GM21447 (cell line): Measurements from ENCODE around the gene APCS.

ENCODE experiments used
- ATAC-seq: cut with Tn5 transposase; IDR thresholded peaks from one replicate; pipeline ENCODE4 v1.9.1; 2021; ENCODE audit not compliant: unreplicated experiment

APCS gene, protein sequence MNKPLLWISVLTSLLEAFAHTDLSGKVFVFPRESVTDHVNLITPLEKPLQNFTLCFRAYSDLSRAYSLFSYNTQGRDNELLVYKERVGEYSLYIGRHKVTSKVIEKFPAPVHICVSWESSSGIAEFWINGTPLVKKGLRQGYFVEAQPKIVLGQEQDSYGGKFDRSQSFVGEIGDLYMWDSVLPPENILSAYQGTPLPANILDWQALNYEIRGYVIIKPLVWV

DNA sequence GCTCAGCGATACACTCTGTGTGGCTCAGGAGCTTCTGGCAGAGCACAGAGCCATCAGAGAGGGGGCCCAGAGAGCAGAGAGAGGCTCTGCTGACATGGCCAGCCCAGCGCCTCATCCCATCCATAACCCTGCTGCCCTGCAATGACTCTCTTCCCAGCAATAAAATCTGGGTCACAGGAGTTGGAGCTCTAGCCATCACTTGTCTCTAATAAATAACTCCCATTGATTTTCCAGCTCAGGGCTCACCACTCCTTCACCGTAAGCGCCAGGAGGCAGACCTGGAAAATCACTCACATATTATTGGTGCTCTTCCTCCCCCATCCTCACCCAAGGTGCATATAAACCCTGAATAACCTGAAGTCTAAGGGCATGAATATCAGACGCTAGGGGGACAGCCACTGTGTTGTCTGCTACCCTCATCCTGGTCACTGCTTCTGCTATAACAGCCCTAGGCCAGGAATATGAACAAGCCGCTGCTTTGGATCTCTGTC is at the start of gene APCS:
TSS of gene APCS (plus strand) at position 366 of the 491 bp plus-strand sequence. CDS start at position 462, 96 bp downstream.
- no peak for ATAC-seq

DNA sequence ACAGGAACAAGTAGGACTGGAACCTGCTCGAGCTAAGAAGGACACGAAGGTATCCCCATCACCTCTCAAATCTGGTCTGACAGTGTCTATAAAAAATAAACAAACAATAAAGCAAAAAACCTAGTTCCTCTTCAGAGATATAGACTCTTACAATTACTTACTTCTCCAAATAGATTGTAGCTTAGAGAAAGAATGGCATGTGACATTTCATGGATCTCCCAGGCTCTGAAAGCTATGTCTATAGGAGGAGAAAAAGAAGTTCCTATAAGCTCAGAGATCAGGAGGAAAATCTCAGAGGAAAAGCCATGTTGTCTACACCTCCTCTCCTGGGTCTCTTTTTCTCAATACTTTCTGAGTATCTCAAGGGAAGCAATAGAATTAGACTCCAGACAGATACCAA is 39.5 kb upstream of the APCS start:
- ATAC-seq = no peak

DNA sequence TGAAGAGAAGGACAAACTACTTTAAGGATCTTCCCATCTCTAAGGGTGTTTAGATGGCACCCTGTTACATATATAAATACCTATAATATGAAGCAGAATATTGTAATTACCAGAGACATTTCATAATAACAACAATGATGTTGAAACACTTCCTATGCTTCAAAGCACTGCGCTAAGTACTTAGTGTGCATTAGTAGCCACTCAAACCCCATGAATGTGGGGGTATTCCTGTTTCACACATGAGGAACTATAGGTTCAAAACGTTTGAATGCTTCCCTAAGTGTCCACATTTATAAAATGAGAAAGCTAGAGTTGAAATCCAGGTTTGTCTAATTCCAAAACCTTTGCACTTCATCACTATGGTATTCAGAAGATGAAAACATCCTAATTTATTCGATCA is 33.4 kb upstream of the APCS start:
- ATAC-seq = no peak

DNA sequence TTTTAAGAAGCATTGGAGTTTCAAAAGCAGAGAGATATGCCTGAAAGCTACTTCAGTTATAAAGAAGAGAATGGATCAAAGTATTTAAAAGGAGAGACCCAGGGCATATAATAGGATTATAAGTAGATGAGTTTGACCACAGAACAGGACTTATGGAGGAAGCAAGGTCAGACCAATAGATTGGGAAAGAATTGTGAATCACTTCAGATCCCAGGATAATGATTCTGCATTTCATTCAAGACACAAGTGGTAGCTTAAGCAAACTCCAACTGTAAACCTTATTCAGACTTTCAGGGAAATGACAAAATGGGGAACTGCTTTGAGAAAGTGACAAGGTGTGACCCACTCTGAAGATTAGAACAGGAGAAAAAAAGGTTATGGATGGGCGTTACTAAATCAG is 32.9 kb upstream of the APCS start:
- no peak for ATAC-seq

DNA sequence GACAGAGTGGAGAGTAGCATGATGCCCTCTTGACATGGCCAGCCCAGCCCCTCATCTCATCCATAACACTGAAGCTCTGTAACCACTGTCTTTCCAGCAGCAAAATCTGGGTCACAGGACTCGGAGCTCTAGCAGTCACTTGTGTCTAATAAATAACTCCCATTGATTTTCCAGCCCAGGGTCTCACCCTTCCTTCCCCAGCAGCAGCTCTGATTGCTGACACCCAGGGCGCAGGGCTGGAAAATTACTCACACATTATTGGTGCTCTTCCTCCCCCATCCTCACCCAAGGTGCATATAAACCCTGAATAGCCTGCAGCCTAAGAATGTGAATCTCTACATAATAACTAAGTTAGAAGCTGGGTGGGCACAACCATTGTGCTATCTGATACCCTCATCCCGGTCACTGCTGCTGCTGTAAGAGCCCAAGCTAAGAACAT is 30.7 kb upstream of the APCS start:
- ATAC-seq = no peak

DNA sequence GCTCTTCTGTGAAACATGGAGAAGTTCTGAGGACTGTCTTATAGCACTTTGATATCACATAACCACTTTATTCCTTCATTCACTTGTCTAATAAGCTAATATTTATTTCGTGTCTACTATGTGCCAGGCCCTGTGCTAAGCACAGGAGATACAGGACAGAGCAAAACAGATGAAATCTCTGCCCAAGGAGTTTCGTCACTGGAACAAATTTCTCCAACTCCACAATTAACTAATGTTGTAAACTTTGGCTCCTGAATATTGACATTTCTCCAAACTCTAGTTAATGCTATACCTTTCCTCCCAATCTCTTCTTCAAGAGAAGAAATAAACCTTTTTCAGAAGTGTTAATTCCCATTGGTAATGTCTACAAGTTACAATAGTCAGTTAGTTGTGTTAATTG is 27.0 kb upstream of the APCS start:
- ATAC-seq = no peak

DNA sequence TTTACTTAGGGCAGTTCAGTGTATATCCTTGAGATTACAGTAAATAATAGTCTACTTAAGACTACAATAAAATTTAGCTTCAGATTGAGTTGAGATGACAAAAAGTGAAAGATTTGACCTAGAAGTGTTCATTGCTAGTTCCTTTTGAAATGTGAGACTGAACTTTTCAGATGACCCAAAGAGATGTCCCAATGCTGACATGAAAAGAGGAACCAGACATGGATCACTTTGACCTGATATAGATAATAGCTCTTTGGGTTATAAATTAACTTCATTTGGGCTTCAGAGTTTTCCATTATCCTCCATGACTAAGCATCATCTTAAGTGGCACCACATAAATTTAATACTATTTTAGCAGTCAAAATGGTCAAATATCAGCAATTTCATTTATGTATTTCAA is 26.1 kb upstream of the APCS start:
- ATAC-seq = no peak

DNA sequence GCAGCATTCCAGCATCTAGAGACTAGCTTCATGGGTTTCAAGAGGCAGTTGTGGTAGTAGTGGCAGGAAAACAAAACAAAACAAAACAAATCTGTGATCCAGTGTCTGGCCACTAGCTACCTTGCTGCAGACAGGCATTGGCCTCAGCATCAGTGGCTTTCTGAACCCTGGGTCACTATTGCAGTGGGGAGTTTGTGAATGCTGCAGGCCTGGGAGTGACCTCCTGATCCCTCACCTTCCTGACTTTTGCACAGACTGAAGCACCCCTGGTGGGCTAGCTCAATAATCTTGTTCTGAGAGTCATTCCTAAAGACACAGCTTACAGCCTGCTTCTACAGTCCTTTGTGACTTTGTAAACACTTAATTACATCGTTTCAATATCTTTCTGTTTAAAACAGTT is 24.9 kb upstream of the APCS start:
- ATAC-seq = no peak

DNA sequence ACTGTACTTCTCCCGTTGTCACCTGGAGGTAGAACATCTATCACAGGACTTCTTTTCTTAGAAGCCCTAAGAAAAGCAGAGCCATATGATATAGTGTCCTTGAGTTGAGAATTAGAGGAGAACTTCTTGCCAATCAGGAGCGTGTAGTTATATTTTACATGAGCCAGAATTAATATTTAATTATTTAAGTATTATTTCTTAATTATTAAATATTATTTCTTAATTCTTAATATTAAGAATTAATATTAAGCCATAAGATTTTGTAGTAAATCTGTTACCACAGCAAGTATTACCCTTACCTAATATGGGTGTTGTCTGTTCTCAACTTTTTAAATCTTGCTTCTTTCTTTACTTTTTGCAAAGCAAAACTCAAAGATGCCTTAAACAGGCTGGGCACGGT is 10.2 kb upstream of the APCS start:
- no peak for ATAC-seq

DNA sequence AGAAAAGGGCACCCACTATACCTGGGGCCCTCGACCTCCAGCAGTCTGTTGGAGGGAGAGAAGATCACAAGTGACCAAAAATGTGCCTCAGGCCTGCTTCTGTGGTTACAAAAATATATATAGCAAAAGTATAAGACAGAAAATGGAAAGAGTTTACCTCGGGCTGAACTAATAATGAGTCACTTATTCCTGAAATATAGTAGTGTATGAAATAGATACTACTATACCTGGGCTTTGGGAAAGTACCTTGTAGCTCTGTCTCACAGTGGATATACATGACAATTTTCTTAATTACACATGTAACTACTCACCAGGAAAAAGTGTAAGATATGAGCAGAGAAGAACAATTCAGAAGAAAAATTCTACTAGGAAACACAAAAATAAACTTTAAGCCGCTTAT is 7.3 kb upstream of the APCS start:
- no peak for ATAC-seq

DNA sequence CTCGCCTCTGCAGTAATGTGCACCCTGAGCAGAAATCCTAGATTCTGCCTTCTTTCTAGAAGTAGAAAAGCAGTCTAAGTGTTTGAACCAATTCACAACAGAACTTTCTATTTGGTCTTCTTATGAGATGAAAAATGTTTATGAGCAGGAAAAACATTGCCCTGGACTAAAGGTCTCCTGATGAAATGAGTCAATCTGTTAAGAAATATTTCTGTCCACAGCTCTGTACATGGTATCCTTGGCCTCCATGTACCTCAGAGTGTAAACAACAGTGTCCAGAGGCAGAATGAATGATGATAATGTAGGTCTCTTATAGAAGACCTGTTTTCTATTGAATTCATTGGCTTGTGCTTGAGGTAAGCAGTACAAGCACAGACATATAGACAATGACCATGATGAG is 6.2 kb upstream of the APCS start:
- no peak for ATAC-seq

DNA sequence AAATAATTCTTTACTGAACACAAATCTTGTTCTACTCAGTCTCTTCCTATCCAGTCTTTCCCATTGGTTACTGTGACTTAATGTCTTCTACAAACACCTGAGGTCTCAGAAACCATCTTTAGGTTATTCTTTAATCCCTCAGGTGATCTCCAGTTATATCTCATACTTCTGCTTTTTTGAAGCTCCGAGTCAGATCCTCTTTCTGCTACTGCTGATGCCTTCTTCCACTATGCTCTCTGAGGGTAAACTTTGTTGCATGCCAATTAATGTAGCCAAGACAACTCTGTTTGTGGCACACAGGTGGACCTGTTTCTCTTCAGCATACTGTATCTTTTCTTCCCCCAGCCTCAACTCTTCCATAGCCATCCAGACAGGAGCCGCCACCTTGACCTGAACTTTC is 3.1 kb upstream of the APCS start:
- ATAC-seq = no peak

DNA sequence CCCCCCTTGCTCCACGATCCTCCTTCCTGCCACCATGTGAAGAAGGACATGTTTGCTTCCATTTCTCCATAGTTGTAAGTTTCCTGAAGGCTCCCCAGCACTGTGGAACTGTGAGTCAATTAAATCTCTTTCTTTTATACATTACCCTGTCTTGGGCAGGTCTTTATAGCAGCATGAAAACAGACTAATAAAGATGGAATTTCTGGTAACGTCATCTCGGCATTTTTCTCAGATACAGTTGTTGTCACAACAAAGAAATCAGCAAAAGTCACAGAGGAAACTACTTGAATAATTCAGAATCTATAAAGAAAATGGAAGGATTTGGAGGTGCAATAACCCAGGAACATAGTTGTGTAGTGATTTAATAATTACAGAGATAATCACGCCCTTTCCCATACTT is 4.4 kb downstream of the APCS start:
- no peak for ATAC-seq

DNA sequence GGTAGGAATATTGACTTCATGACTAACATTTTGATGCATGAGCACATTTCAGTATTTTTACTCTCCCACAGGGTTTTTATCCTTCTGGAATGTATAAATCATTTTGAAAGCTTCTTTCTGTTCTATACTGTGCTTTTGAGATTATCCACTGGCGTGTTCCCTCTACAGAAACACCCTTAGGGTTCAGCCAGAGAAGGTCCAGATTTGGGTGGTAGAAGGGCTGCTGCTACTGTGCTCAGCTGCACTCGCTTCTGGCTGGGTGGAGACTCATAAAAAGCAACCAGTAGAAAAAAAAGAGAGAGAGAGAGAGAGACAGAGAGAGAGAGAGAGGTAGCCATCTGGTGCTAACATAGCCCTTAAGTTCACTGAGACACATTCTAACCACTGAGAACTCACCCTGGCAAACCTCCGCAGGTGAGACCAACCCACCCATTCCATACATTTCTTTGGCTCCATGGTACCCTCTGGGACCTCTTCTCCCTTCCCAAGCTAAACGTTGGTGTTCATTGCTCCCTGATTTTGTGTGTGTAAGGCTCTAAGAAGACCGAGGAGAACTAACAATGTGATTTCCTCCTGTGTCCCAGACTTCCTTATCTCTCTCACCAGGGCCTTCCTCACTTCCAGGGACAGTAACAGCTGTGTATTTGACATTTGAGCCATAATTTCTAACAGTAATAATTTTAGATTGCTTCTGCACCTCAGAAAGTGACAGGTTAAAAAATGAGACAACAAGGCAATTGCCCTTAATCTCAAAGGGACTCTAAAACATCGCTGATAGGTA is 7.2 kb downstream of the APCS start:
- no peak for ATAC-seq

DNA sequence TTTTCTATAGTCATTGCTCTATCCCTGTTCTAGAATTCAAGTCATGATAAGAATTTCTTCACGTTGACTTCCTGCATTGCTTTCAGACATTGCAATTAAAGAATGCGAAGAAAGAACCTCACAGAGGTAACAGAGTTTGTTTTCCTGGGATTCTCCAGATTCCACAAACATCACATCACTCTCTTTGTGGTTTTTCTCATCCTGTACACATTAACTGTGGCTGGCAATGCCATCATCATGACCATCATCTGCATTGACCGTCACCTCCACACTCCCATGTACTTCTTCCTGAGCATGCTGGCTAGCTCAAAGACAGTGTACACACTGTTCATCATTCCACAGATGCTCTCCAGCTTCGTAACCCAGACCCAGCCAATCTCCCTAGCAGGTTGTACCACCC is 10.6 kb downstream of the APCS start:
- no peak for ATAC-seq

DNA sequence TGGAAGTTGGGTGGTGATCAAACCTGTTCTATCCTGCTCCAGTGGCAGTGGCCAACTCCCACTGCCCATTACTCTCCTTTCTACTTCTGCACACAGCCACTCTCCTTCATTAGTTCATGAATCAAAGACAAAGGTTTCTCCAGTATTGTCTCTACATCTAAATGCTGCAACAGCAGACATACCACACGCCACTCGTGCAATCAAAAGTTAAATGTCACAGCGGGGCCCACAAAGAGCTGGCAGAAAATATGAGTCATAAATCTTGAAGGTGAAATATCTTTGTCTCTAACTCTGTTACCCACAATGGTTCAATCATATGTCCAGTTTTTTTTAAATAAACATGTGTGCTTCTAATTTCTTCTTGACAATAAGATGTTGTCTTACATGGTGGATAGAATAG is 13.3 kb downstream of the APCS start:
- no peak for ATAC-seq

DNA sequence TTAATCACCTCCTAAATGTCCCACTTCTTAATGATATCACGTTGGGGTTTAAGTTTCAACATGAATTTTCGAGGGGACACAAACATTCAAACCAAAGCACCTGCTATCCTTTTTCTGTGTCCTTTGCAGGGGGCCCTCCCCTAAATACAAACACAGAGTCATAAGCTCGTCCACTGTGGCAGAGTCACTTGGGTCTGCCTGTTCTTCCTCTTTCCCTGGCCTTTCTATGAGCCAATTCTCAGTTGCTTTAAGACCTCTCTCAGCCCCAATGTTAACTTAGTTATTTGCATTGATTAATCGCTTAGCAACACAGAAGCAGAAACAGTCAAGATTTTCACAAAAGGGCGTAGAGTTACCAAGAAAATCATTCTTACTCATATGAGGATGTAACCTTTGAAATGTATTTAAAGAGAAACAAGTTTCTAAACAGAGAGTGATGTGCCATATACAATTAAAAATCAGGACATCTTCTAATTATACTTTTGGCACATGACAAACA is 14.9 kb downstream of the APCS start:
- ATAC-seq = no peak

DNA sequence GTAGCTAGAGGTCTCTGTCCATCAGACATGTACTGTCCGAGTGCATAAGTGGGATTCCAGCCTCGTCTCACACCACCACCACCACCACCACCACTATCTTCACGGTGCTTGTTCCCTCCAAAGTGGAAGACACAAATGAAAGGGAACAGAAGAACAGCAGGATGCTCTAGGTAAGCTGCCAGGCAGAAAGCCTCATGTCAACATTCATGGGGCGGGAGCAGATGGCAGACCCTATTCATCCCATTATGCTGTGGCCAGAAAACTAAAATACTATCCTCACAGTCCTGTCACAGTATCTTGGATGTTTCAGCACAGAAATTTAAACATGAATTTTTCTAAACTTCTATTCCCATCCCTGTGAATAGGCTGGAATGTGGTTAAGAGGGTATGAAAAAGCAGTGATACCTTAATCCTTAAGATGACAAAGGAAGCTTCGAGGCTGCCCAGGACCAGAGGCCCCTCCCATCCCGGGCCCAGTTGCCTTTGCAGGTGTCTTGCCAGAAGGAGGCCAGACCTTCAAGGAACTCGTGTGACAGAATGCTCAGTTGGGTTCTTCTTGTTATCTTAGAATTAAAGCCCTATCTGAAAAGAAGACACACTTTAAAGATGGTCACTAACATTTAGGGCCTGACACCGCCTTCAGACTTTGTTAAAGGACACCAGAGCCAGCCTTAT is 24.7 kb downstream of the APCS start:
- no peak for ATAC-seq

DNA sequence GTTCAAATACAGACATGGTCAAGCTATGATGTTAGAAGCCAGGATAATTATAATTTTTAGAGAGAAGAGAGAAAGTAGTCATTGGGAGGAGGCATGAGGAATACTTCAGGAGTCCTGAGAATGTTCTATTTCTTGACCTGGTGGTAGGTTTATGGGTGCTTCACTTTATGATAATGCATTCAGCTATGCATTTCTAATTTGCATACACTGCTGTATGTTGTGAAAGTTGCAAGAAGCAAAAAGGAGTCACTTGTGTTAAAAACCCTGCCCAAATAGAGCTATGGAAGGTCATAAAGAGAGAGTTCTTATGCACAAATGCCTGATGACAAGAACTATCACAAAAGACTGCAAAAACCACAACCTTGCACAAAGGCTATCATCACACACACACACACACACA is 45.3 kb downstream of the APCS start:
- ATAC-seq = no peak
